Uterus (tissue), 4 donors: ENCODE data around the gene SRP54. TPM values are rescaled to one million over a fixed set of nuclear protein-coding genes. Genes with fewer than 3 reads are reported as not detected.

Experiments
- DNase-seq, 2 donors: peaks; one replicate each; pipeline ENCODE4 v3.0.0-alpha.2; 2019 to 2020
- H3K27ac ChIP-seq, 2 donors: fragments of 200-600 bp; sonication (generic); 1 replicate in 1 of 2; 2 replicates in 1 of 2; pipeline ENCODE4 v1.5.1; 2016 to 2018
- H3K27me3 ChIP-seq, 2 donors: fragments of 200-600 bp; sonication (generic); one replicate each; pipeline ENCODE4 v1.5.1; 2018 to 2019; ENCODE audit warnings: control low read depth in 1 of 2
- H3K36me3 ChIP-seq, 2 donors: fragments of 200-600 bp; sonication (generic); one replicate each; pipeline ENCODE4 v1.5.1; 2019; ENCODE audit warnings: control low read depth in 1 of 2
- H3K4me1 ChIP-seq, 2 donors: fragments of 200-600 bp; sonication (generic); one replicate each; pipeline ENCODE4 v1.5.1; 2018 to 2019; ENCODE audit warnings: control low read depth in 1 of 2
- H3K4me3 ChIP-seq, 2 donors: fragments of 200-600 bp; sonication (generic); 1 replicate in 1 of 2; 2 replicates in 1 of 2; pipeline ENCODE4 v1.5.1; 2018 to 2019; ENCODE audit warnings: mild to moderate bottlenecking in 1 of 2
- H3K9me3 ChIP-seq, 2 donors: fragments of 200-600 bp; sonication (generic); one replicate each; pipeline ENCODE4 v1.5.1; 2019; ENCODE audit warnings: control low read depth in 1 of 2
- POLR2A ChIP-seq, 2 donors: fragments of 450-650 bp; IDR thresholded peaks; one replicate each; pipeline ENCODE4 v1.6.1; 2016; ENCODE audit warnings: antibody characterized with exemption in 2 of 2, mild to moderate bottlenecking in 1 of 2, moderate library complexity in 1 of 2
- intact Hi-C: fragments of 100-400 bp; cut with DNase I; formaldehyde crosslinking; loops from one replicate; pipeline ENCODE4 v1.15.1; 2023; ENCODE audit warnings: low total_unique reads
- total RNA-seq, 4 donors: library from RNA; depleted of rRNA in 3 of 4; stranded (reverse); fragments of >200 nt in 3 of 4; gene quantifications; one replicate each; pipeline versions ENCODE4 v1.1.0 to v1.2.4, GENCODE V29; 2014 to 2023
- TF ChIP-seq, protein P1 (sequence below), 4 experiments: fragments of 200-600 bp in 2 of 4; fragments of 450-650 bp in 2 of 4; sonication (generic) in 2 of 4; IDR thresholded peaks; one replicate each; pipeline ENCODE4 v1.5.1; 2016 to 2019; ENCODE audit warnings: antibody characterized with exemption in 4 of 4, mild to moderate bottlenecking in 2 of 4, moderate library complexity in 1 of 4
- donor health status: DM: yes; HTN: yes; CAD: no.

SRP54 gene
- total RNA-seq, 4 donors from 2014 or later = 41.7 to 219 (median 82.1) TPM

DNA sequence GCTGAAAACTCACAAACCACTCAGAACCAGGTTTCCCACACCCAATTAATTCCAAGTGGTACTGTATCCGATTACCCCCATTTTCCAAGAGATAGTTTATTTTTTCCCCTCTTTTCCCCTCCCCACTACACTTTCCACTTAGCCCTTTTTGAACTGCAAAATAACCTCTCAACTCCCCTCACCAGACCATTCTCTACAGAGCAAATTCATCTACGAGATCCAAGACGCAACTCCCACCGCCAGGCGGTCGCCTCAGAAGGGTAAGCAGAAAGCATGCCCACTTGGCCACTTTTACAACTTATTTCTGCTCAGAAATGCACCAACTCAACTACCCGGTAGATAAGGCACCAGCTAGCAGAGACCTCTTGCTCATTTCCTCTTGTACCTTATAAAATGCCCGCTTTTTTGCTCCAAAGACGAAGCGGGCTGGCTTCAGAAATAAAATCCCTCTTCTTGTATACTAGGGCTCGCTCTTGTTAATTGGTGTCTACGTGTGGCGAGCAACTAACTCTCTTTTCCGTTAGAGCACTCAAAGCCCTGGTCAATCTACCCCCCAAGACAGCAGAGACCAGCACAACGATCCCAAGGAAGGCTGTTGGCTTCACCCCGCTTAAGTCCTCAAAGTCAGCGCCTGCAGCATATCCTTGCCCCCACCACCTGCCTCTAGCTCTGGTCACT is 910 bp upstream of the SRP54 start:
- intact Hi-C loops = loop anchor here (10.0 kb wide), 2 partner anchors 63 to 107 kb away; partner anchors contain the start of genes BAZ1A and FAM177A1
- Histone ChIP-seq H3K27me3 (no peaks in the 10 kb centered on the region), H3K36me3 (no peaks in the 10 kb centered on the region), H3K27ac (peak overlapping the region; percentile 97 to 99), H3K4me3 (peak overlapping the region; percentile 95 to 98), H3K4me1 (peaks cover 10 to 25% of the 10 kb centered on the region in 2 donors), H3K9me3 (no peaks in the 10 kb centered on the region)
- TF ChIP-seq POLR2A (IDR thresholded peaks at IDR 0.05) = no peak
- TF ChIP-seq, protein P1, sequence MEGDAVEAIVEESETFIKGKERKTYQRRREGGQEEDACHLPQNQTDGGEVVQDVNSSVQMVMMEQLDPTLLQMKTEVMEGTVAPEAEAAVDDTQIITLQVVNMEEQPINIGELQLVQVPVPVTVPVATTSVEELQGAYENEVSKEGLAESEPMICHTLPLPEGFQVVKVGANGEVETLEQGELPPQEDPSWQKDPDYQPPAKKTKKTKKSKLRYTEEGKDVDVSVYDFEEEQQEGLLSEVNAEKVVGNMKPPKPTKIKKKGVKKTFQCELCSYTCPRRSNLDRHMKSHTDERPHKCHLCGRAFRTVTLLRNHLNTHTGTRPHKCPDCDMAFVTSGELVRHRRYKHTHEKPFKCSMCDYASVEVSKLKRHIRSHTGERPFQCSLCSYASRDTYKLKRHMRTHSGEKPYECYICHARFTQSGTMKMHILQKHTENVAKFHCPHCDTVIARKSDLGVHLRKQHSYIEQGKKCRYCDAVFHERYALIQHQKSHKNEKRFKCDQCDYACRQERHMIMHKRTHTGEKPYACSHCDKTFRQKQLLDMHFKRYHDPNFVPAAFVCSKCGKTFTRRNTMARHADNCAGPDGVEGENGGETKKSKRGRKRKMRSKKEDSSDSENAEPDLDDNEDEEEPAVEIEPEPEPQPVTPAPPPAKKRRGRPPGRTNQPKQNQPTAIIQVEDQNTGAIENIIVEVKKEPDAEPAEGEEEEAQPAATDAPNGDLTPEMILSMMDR (IDR thresholded peaks at IDR 0.05) = peak in 3 of 4 experiments; percentile 4 to 28 (median 25)
- peak in 1 of 2 donors; percentile 15 for DNase-seq

DNA sequence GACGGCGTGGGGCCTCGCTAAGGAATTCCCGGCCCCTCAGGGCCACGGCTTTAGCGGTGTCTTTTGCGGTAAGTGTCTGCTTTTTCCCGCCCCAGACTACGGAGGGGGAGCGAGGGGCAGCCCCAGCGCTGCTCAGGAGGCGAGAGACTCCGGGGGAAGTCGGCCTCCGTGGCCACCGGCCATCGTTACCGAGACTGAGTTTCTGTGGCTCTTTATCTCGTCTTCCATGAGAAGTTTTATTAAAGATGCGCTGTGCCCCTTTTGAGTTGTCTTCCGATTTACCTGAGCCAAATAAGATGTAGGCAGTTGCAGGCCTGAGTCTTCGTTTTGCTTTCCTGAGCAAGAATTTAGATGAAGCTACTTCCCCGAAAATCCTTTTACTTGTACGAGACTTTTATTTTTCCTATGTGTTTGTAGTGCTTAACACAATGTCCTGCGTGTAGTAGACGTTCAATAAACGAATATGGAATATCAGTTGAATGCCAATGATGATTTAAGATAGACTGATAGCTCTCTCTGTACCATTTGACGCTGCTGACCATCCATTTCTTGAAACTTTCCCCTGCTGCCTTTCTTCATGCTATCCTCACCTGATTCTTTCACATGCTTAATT is 462 bp downstream of the SRP54 start:
- H3K36me3 ChIP-seq = no peaks in the 10 kb centered on the region
- H3K9me3 ChIP-seq = no peaks in the 10 kb centered on the region
- H3K27me3 ChIP-seq = no peaks in the 10 kb centered on the region
- DNase-seq = no peak
- H3K4me1 ChIP-seq = peaks cover 10 to 25% of the 10 kb centered on the region in 2 donors
- no peak for TF ChIP-seq POLR2A (IDR thresholded peaks at IDR 0.05)
- TF ChIP-seq, protein P1 (IDR thresholded peaks at IDR 0.05) = no peak
- H3K27ac ChIP-seq = peak overlapping the region; percentile 97 to 99
- peak overlapping the region; percentile 95 to 98 for H3K4me3 ChIP-seq
- intact Hi-C loops = loop anchor here (10.0 kb wide), 2 partner anchors 62 to 108 kb away; partner anchors contain the start of genes BAZ1A and FAM177A1

DNA sequence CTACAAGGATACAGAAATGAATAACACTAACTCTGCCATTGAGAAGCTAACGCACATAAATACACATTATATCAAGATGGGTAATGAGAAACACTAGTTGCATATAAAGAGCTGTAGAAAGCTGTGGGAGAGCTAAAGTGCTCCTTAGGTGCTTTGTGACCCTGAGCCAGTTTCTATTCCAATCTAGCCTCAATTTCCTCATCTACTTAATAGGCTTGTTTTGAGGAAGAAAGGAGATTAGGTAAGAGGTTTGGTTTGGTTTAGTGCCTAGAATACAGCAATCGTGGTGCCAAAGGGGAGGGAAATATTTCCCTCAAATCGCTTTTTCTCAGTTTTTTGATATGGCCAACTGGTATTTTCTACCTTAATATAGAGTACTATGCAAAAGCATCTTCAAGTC is 994 bp downstream of the SRP54 start:
- Histone ChIP-seq H3K4me3 (peak overlapping the region; percentile 95 to 98), H3K36me3 (no peaks in the 10 kb centered on the region), H3K27ac (peak overlapping the region in 1 of 2 donors; percentile 97), H3K9me3 (no peaks in the 10 kb centered on the region), H3K27me3 (no peaks in the 10 kb centered on the region), H3K4me1 (peaks cover 10 to 25% of the 10 kb centered on the region in 2 donors)
- no peak for DNase-seq
- intact Hi-C loops = loop anchor here (10.0 kb wide), 2 partner anchors 61 to 109 kb away; partner anchors contain the start of genes BAZ1A and FAM177A1
- TF ChIP-seq, protein P1 (IDR thresholded peaks at IDR 0.05) = no peak
- TF ChIP-seq POLR2A (IDR thresholded peaks at IDR 0.05) = no peak

DNA sequence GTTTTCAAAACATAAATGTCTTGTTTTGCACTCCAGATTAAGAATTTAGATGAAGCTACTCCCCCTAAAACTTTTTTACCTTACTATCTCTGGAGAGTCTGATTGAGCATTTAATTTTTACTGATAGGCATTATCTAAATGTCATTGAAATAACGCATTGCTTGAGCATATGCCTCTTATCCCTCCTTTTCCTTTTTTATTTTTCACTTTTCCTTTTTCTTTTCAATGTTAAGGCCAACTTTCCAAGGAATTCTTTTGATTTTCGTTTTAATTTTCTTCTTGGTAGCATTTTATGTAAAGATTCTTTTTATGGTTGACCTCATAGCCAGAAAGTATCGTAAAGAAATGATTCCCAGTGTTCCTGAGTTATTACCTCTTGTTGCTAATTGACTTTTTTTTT is 2.9 kb downstream of the SRP54 start:
- no peaks in the 10 kb centered on the region for H3K27me3 ChIP-seq
- H3K9me3 ChIP-seq = no peaks in the 10 kb centered on the region
- DNase-seq = no peak
- H3K4me3 ChIP-seq = no peak overlapping the region
- H3K4me1 ChIP-seq = peaks cover 10 to 25% of the 10 kb centered on the region in 2 donors
- intact Hi-C loops = loop anchor here (10.0 kb wide), 2 partner anchors 59 to 111 kb away; partner anchors contain the start of genes BAZ1A and FAM177A1
- no peak overlapping the region for H3K27ac ChIP-seq
- H3K36me3 ChIP-seq = no peaks in the 10 kb centered on the region
- TF ChIP-seq, protein P1 (IDR thresholded peaks at IDR 0.05) = no peak
- no peak for TF ChIP-seq POLR2A (IDR thresholded peaks at IDR 0.05)

DNA sequence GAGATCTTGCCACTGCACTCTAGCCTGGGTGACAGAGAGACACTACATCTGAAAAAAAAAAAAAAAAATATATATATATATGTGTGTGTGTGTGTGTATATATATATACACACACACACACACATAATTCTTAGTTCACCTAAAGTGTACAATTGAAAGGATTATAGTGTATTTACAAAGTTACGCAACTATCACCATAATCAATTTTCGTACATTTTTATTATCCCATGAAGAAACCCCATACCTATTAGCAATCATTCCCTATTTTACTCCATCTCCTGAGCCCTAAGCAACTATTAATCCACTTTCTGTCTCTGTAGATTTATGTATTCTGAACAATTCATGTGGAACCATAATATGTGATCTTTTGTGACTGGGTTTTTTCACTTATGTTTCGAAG is 4.4 kb downstream of the SRP54 start:
- Histone ChIP-seq H3K9me3 (no peaks in the 10 kb centered on the region), H3K36me3 (no peaks in the 10 kb centered on the region), H3K4me1 (peaks cover 10 to 22% of the 10 kb centered on the region in 2 donors), H3K27me3 (no peaks in the 10 kb centered on the region), H3K4me3 (no peak overlapping the region), H3K27ac (no peak overlapping the region)
- intact Hi-C loops = loop anchor here (10.0 kb wide), 2 partner anchors 58 to 112 kb away; partner anchors contain the start of genes BAZ1A and FAM177A1
- DNase-seq = no peak
- TF ChIP-seq, protein P1 (IDR thresholded peaks at IDR 0.05) = no peak
- no peak for TF ChIP-seq POLR2A (IDR thresholded peaks at IDR 0.05)
